Smooth muscle cell (in vitro differentiated cells): ENCODE measurements around the gene BCAP31. TPM values are rescaled to one million over a fixed set of nuclear protein-coding genes. Genes with fewer than 3 reads are reported as not detected.

Experiments
- DNase-seq: peaks from one replicate; lab custom pipeline; 2025; ENCODE audit not compliant: unreplicated experiment; lab: John Stamatoyannopoulos, UW
- H2AFZ ChIP-seq: fragments of 200-600 bp; sonication (generic); 2 replicates; pipeline ENCODE4 v1.6.0; 2016; ENCODE audit warnings: antibody characterized with exemption, low read depth, mild to moderate bottlenecking
- H3F3A ChIP-seq: fragments of 200-600 bp; sonication (generic); 2 replicates; pipeline ENCODE4 v1.6.0; 2017; ENCODE audit warnings: antibody characterized with exemption, low read depth
- H3K27ac ChIP-seq: fragments of 200-600 bp; sonication (generic); 2 replicates; pipeline ENCODE4 v1.5.1; 2016; ENCODE audit warnings: low read depth, mild to moderate bottlenecking
- H3K27me3 ChIP-seq: fragments of 200-600 bp; sonication (generic); 2 replicates; pipeline ENCODE4 v1.6.1; 2016; ENCODE audit warnings: low read depth, mild to moderate bottlenecking
- H3K36me3 ChIP-seq: fragments of 200-600 bp; sonication (generic); 2 replicates; pipeline ENCODE4 v1.5.1; 2016; ENCODE audit warnings: low read depth
- H3K4me1 ChIP-seq: fragments of 200-600 bp; sonication (generic); 2 replicates; pipeline ENCODE4 v1.5.1; 2016; ENCODE audit warnings: low read depth
- H3K4me2 ChIP-seq: fragments of 200-600 bp; sonication (generic); 2 replicates; pipeline ENCODE4 v1.6.0; 2016; ENCODE audit warnings: mild to moderate bottlenecking
- H3K4me3 ChIP-seq: fragments of 200-600 bp; sonication (generic); 2 replicates; pipeline ENCODE4 v1.5.1; 2016; ENCODE audit warnings: mild to moderate bottlenecking
- H3K79me2 ChIP-seq: fragments of 200-600 bp; sonication (generic); 2 replicates; pipeline ENCODE4 v1.6.0; 2016; ENCODE audit warnings: low read depth, mild to moderate bottlenecking
- H3K9ac ChIP-seq: fragments of 200-600 bp; sonication (generic); 2 replicates; pipeline ENCODE4 v1.6.0; 2016; ENCODE audit warnings: low read depth
- H3K9me3 ChIP-seq: fragments of 200-600 bp; sonication (generic); replicated peaks from 2 replicates; pipeline ENCODE4 v1.5.1; 2016; ENCODE audit warnings: low read depth
- H4K20me1 ChIP-seq: fragments of 200-600 bp; sonication (generic); 2 replicates; pipeline ENCODE4 v1.6.0; 2016; ENCODE audit warnings: low read depth
- CTCF ChIP-seq: fragments of 200-600 bp; sonication (generic); IDR thresholded peaks from 2 replicates; pipeline ENCODE4 v1.5.1; 2017; ENCODE audit warnings: borderline replicate concordance, mild to moderate bottlenecking, antibody characterized with exemption; ENCODE audit not compliant: insufficient read depth, poor library complexity, severe bottlenecking
- WGBS: methylation state at CpG from one replicate; pipeline ENCODE4 v1.1.7; 2016; ENCODE audit warnings: low lambda C conversion rate; 5-methylcytosine and 5-hydroxymethylcytosine counted together
- polyA plus RNA-seq: library from polyadenylated mRNA; unstranded; fragments of >200 nt; fragmentation: Nextera tagmentation; extraction: Ambion mirVana; gene quantifications from 2 replicates; pipeline ENCODE4 v1.2.1, GENCODE V29; 2016
- total RNA-seq: library from RNA; depleted of rRNA; stranded (reverse); fragments of >200 nt; gene quantifications from 2 replicates; pipeline ENCODE4 v1.2.3, GENCODE V29; 2014

The BCAP31 gene
- total and polyA plus RNA-seq, 2 experiments from 2014 or later, result 139 to 207 TPM

GRCh38 chrX:153687121-153688039 lies 36.8 kb downstream of the BCAP31 start, which contains the start of gene SLC6A8:
Gene SLC6A8 (plus strand): TSS chrX:153687926. CDS start chrX:153688575, 649 bp downstream.
- no peak within 1 kb of the TSS for H3K9ac ChIP-seq
- H4K20me1 ChIP-seq, result peaks cover 25% of the 10 kb centered on the region
- H3F3A ChIP-seq, result no peaks in the 10 kb centered on the region
- TF ChIP-seq CTCF, result peak; percentile 11
- 37% methylated on average over 21 of the region's 66 CpGs for WGBS
- no peak within 1 kb of the TSS for H2AFZ ChIP-seq
- peak within 1 kb of the TSS; percentile 54 for H3K4me3 ChIP-seq
- peak; percentile 40 for DNase-seq
- H3K4me2 ChIP-seq, result peak within 1 kb of the TSS; percentile 81
- H3K4me1 ChIP-seq, result no peaks in the 10 kb centered on the region
- H3K9me3 ChIP-seq, result no peaks in the 10 kb centered on the region
- H3K27me3 ChIP-seq, result no peaks in the 10 kb centered on the region
- H3K36me3 ChIP-seq, result no peaks in the 10 kb centered on the region
- peak within 1 kb of the TSS; percentile 37 for H3K27ac ChIP-seq
- H3K79me2 ChIP-seq, result no peaks in the 10 kb centered on the region

GRCh38 chrX:153686711-153687110 lies 37.5 kb downstream of the BCAP31 start:
- no peaks in the 10 kb centered on the region for H3K4me1 ChIP-seq
- no peak overlapping the region for H3K9ac ChIP-seq
- H3F3A ChIP-seq, result no peaks in the 10 kb centered on the region
- H3K36me3 ChIP-seq, result no peaks in the 10 kb centered on the region
- H4K20me1 ChIP-seq, result peaks cover 21% of the 10 kb centered on the region
- WGBS, result 50% methylated on average over 9 of the region's 9 CpGs
- no peaks in the 10 kb centered on the region for H3K79me2 ChIP-seq
- H3K27me3 ChIP-seq, result no peaks in the 10 kb centered on the region
- TF ChIP-seq CTCF, result no peak
- no peak for DNase-seq
- H2AFZ ChIP-seq, result no peak overlapping the region
- H3K4me3 ChIP-seq, result no peak overlapping the region
- no peaks in the 10 kb centered on the region for H3K9me3 ChIP-seq
- peak overlapping the region; percentile 74 for H3K4me2 ChIP-seq
- peak overlapping the region; percentile 37 for H3K27ac ChIP-seq

- Histone ChIP-seq H3K4me3 (no peak overlapping the region), H3K9ac (no peak overlapping the region), H3K27ac (peak overlapping the region; percentile 37), H3K9me3 (no peaks in the 10 kb centered on the region), H3K27me3 (no peaks in the 10 kb centered on the region), H3F3A (no peaks in the 10 kb centered on the region), H3K36me3 (no peaks in the 10 kb centered on the region), H3K4me1 (no peaks in the 10 kb centered on the region), H3K79me2 (no peaks in the 10 kb centered on the region), H3K4me2 (peak overlapping the region; percentile 74), H2AFZ (no peak overlapping the region), H4K20me1 (peaks cover 16% of the 10 kb centered on the region)
- DNase-seq, result no peak
- TF ChIP-seq CTCF, result no peak
- WGBS, result 56% methylated on average over 23 of the region's 24 CpGs
Observed at GRCh38 chrX:153685751-153686696, 38.2 kb downstream of the BCAP31 start.
